ENCODE results near the gene PLA2G6.

PLA2G6 gene

GRCh38 chr22:38142606-38143005 lies 39.0 kb downstream of the PLA2G6 start:
- TF ChIP-seq ZNF707 (tag by site-specific recombination; IDR thresholded peaks at IDR 0.05) (no peak), HIC1 (tag by site-specific recombination; IDR thresholded peaks at IDR 0.05) (no peak), ZNF677 (tag by site-specific recombination; IDR thresholded peaks at IDR 0.05) (no peak), ZXDB (tag by site-specific recombination; IDR thresholded peaks at IDR 0.05) (no peak), YY2 (tag by site-specific recombination; IDR thresholded peaks at IDR 0.05) (no peak), ZNF837 (tag by site-specific recombination; IDR thresholded peaks at IDR 0.05) (no peak), ZNF391 (tag by site-specific recombination; IDR thresholded peaks at IDR 0.05; ENCODE audit: borderline replicate concordance, low read depth) (no peak), ZNF214 (tag by site-specific recombination; IDR thresholded peaks at IDR 0.05; ENCODE audit: borderline replicate concordance) (no peak), ZNF23 (tag by site-specific recombination; IDR thresholded peaks at IDR 0.05; ENCODE audit: borderline replicate concordance) (no peak), ZNF560 (tag by site-specific recombination; IDR thresholded peaks at IDR 0.05; ENCODE audit: borderline replicate concordance) (no peak), BCL11A (tag by site-specific recombination; IDR thresholded peaks at IDR 0.05; ENCODE audit: low read depth) (no peak), ZNF776 (tag by site-specific recombination; IDR thresholded peaks at IDR 0.05; ENCODE audit: borderline replicate concordance) (no peak), CTCF (tag by site-specific recombination; IDR thresholded peaks at IDR 0.05) (no peak)
- TF ChIP-seq, protein P1, sequence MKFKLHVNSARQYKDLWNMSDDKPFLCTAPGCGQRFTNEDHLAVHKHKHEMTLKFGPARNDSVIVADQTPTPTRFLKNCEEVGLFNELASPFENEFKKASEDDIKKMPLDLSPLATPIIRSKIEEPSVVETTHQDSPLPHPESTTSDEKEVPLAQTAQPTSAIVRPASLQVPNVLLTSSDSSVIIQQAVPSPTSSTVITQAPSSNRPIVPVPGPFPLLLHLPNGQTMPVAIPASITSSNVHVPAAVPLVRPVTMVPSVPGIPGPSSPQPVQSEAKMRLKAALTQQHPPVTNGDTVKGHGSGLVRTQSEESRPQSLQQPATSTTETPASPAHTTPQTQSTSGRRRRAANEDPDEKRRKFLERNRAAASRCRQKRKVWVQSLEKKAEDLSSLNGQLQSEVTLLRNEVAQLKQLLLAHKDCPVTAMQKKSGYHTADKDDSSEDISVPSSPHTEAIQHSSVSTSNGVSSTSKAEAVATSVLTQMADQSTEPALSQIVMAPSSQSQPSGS (tag by site-specific recombination; IDR thresholded peaks at IDR 0.05; ENCODE audit: low read depth): no peak
- H3K27ac ChIP-seq (ENCODE audit: extremely low read depth, low read depth, low read length): no peak overlapping the region
- H3K4me3 ChIP-seq (ENCODE audit: low read depth, low read length): no peak overlapping the region
- peaks cover 0 to 19% of the 10 kb centered on the region in 2 experiments; a peak in 1 of 3 replicates for H3K36me3 ChIP-seq (ENCODE audit: control insufficient read depth in 2 of 2, insufficient read depth in 1 of 2, low read length in 2 of 2)
- H3K4me1 ChIP-seq (ENCODE audit: control insufficient read depth, insufficient read depth, low read length): 0 out of 2 replicates have a peak, but pooled peaks cover 3% of the 10 kb centered on the region
- H3K9me3 ChIP-seq (ENCODE audit: control insufficient read depth, insufficient read depth, low read depth, low read length): no peaks in the 10 kb centered on the region
- CTCF ChIA-PET: interaction anchor here (0.6 to 1.8 kb wide), 6 partner anchors 8 to 535 kb away, joined by 3 to 4 read pairs (median 3); no protein-coding TSS in a partner anchor
- POLR2A ChIA-PET: interaction anchor here (0.7 to 1.5 kb wide), 2 partner anchors 39 to 46 kb away, joined by 3 to 7 read pairs; partner anchors contain the start of gene PLA2G6

- TF ChIP-seq GLIS1 (tag by site-specific recombination; IDR thresholded peaks at IDR 0.05) (no peak), ZNF580 (tag by site-specific recombination; IDR thresholded peaks at IDR 0.05) (no peak), GLI2 (tag by site-specific recombination; IDR thresholded peaks at IDR 0.05; ENCODE audit: borderline replicate concordance, low read depth) (no peak), KLF10 (tag by site-specific recombination; IDR thresholded peaks at IDR 0.05) (no peak), ZNF585B (tag by site-specific recombination; IDR thresholded peaks at IDR 0.05) (no peak), ZNF174 (tag by site-specific recombination; IDR thresholded peaks at IDR 0.05) (no peak)
- POLR2A ChIA-PET: no interaction called here
- Histone ChIP-seq H3K4me3 (ENCODE audit: low read depth, low read length) (no peak overlapping the region), H3K27ac (ENCODE audit: extremely low read depth, low read depth, low read length) (no peak overlapping the region), H3K9me3 (ENCODE audit: control insufficient read depth, insufficient read depth, low read depth, low read length) (no peaks in the 10 kb centered on the region), H3K4me1 (ENCODE audit: control insufficient read depth, insufficient read depth, low read length) (0 out of 2 replicates have a peak, but pooled peaks cover 3% of the 10 kb centered on the region), H3K36me3 (ENCODE audit: control insufficient read depth in 2 of 2, insufficient read depth in 1 of 2, low read length in 2 of 2) (peaks cover 0 to 19% of the 10 kb centered on the region in 2 experiments; a peak in 1 of 3 replicates)
- CTCF ChIA-PET: interaction anchor here (0.5 to 1.3 kb wide), 3 partner anchors 26 to 1200 kb away, joined by 3 to 4 read pairs (median 4); no protein-coding TSS in a partner anchor
Measured at GRCh38 chr22:38141217-38141973, 40.2 kb downstream of the PLA2G6 start.
